C4-2B (cell line): ENCODE data around the gene NDUFS8.

Experiments used
- ZFX ChIP-seq: fragments of 450-650 bp; IDR thresholded peaks from 2 replicates; pipeline ENCODE4 v1.6.1; 2017
- TF ChIP-seq, protein P1 (sequence below): fragments of 450-650 bp; conservative IDR thresholded peaks from 2 replicates; pipeline ENCODE4 v1.5.1; 2017; ENCODE audit warnings: mild to moderate bottlenecking

DNA sequence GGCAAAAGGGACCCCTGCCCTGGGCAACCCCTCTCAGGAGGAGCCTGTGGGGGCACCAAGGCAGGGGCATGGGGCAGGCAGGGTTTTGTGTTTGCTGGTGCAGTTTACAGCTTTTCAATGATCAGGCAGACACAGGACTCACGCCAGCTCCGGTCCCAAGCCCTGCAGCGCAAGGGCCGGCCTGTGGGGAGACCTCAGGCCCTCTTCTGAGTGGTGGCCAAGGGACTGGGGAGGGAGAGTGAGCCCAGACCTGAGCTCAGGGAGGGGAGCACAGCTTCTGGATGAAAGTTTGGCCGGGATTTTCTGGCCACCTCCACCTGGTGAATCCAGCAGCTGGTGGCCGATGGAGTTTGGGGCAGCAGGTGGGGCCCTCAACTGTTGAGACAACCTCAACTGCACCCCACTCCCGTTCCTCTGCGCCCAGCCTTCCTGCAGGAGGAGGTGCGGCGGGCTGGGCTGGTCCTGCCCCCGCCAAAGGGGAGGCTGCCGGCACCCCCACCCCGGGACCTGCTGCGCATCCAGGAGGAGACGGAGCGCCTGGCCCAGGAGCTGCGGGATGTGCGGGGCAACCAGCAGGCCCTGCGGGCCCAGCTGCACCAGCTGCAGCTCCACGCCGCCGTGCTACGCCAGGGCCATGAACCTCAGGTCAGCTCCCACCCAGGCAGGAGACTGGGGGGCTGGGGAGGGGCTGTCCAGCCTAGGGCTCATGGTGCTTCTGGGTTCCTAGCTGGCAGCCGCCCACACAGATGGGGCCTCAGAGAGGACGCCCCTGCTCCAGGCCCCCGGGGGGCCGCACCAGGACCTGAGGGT is 11.9 kb downstream of the NDUFS8 start:
- TF ChIP-seq, protein P1, sequence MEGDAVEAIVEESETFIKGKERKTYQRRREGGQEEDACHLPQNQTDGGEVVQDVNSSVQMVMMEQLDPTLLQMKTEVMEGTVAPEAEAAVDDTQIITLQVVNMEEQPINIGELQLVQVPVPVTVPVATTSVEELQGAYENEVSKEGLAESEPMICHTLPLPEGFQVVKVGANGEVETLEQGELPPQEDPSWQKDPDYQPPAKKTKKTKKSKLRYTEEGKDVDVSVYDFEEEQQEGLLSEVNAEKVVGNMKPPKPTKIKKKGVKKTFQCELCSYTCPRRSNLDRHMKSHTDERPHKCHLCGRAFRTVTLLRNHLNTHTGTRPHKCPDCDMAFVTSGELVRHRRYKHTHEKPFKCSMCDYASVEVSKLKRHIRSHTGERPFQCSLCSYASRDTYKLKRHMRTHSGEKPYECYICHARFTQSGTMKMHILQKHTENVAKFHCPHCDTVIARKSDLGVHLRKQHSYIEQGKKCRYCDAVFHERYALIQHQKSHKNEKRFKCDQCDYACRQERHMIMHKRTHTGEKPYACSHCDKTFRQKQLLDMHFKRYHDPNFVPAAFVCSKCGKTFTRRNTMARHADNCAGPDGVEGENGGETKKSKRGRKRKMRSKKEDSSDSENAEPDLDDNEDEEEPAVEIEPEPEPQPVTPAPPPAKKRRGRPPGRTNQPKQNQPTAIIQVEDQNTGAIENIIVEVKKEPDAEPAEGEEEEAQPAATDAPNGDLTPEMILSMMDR = no peak
- TF ChIP-seq ZFX = no peak
